ENCODE results near the gene GPC6.

Gene GPC6

DNA sequence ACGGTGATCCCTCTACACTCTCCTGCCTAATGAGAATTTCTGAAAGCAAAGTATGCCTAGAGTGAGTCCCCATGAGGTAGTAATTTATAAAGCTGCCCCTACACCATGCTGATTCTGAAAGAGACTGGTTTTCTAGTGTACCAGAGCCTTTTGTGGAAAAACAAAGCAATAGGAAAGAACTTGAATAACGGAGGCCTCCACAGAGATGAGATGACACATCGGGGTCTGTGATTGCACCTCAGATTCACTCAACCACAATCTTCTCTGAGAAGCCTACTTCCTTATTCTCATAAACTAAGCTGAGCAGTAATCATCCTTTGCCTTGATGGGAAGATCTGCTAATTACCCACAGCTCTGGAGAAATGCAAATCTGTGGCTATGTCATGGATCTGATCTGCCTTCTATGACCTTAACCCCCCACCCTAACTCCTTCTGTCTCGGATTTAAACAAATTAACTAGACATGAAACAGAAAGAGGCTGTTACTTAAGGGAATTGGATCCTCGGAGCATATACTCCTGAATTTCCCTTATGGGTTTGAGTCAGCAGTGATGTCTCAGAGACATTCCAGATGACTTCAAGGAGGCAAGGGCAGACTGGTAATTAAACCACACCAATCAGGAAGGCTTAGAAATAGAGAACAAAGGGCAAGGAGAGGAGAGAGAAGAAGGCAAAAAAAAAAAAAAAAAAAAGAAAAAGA is 1124.8 kb downstream of the GPC6 start:
- H3K9me3 ChIP-seq (ENCODE audit: control insufficient read depth in 1 of 2, low read length in 2 of 2) = no peaks in the 10 kb centered on the region
- H3K27ac ChIP-seq (ENCODE audit: low read depth, low read length) = no peak overlapping the region
- no peaks in the 10 kb centered on the region for H3K36me3 ChIP-seq (ENCODE audit: control insufficient read depth in 1 of 2, insufficient read depth in 2 of 2, low read length in 2 of 2)
- no peaks in the 10 kb centered on the region for H3K27me3 ChIP-seq (ENCODE audit: control insufficient read depth in 1 of 2, insufficient read depth in 2 of 2, low read length in 2 of 2)
- H3K4me3 ChIP-seq (ENCODE audit: low read depth in 1 of 2, low read length in 2 of 2) = no peak overlapping the region
- no peak overlapping the region for H3K9ac ChIP-seq (ENCODE audit: low read depth in 1 of 2, low read length in 2 of 2)
- H3K4me1 ChIP-seq (ENCODE audit: control insufficient read depth in 1 of 2, insufficient read depth in 2 of 2, low read length in 2 of 2) = no peaks in the 10 kb centered on the region

DNA sequence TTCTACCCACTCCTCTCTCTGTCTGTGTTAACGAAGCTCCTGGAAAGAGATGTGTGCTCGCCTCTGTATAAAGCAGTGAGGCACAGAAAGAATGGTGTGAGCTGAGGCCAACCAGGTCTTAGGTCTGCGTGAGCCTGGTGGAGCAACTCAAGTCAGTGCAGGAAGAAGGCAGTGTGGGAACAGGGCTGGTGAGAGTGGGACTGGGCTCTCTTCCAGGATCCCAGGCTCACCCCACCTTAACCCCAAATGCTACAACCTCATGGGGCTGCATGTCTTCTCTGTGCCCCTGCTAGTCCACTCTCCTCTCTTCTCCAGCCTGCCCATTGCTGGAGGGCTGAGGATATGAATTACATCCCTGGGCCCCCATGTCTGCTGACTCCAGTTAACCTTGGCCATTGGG is 1125.5 kb downstream of the GPC6 start:
- Histone ChIP-seq H3K4me3 (ENCODE audit: low read depth in 1 of 2, low read length in 2 of 2) (no peak overlapping the region), H3K9ac (ENCODE audit: low read depth in 1 of 2, low read length in 2 of 2) (no peak overlapping the region), H3K9me3 (ENCODE audit: control insufficient read depth in 1 of 2, low read length in 2 of 2) (no peaks in the 10 kb centered on the region), H3K27me3 (ENCODE audit: control insufficient read depth in 1 of 2, insufficient read depth in 2 of 2, low read length in 2 of 2) (no peaks in the 10 kb centered on the region), H3K36me3 (ENCODE audit: control insufficient read depth in 1 of 2, insufficient read depth in 2 of 2, low read length in 2 of 2) (no peaks in the 10 kb centered on the region), H3K4me1 (ENCODE audit: control insufficient read depth in 1 of 2, insufficient read depth in 2 of 2, low read length in 2 of 2) (no peaks in the 10 kb centered on the region), H3K27ac (ENCODE audit: low read depth, low read length) (no peak overlapping the region)

GRCh38 chr13:94353167-94353710 is 1126.6 kb downstream of the GPC6 start:
- Histone ChIP-seq H3K9me3 (ENCODE audit: control insufficient read depth in 1 of 2, low read length in 2 of 2) (no peaks in the 10 kb centered on the region), H3K36me3 (ENCODE audit: control insufficient read depth in 1 of 2, insufficient read depth in 2 of 2, low read length in 2 of 2) (no peaks in the 10 kb centered on the region), H3K27me3 (ENCODE audit: control insufficient read depth in 1 of 2, insufficient read depth in 2 of 2, low read length in 2 of 2) (no peaks in the 10 kb centered on the region), H3K4me1 (ENCODE audit: control insufficient read depth in 1 of 2, insufficient read depth in 2 of 2, low read length in 2 of 2) (no peaks in the 10 kb centered on the region), H3K27ac (ENCODE audit: low read depth, low read length) (no peak overlapping the region), H3K4me3 (ENCODE audit: low read depth in 1 of 2, low read length in 2 of 2) (no peak overlapping the region), H3K9ac (ENCODE audit: low read depth in 1 of 2, low read length in 2 of 2) (no peak overlapping the region)

GRCh38 chr13:94359875-94360274 is 1133.3 kb downstream of the GPC6 start:
- Histone ChIP-seq H3K9ac (ENCODE audit: low read depth in 1 of 2, low read length in 2 of 2) (no peak overlapping the region), H3K36me3 (ENCODE audit: control insufficient read depth in 1 of 2, insufficient read depth in 2 of 2, low read length in 2 of 2) (no peaks in the 10 kb centered on the region), H3K27me3 (ENCODE audit: control insufficient read depth in 1 of 2, insufficient read depth in 2 of 2, low read length in 2 of 2) (no peaks in the 10 kb centered on the region), H3K9me3 (ENCODE audit: control insufficient read depth in 1 of 2, low read length in 2 of 2) (no peaks in the 10 kb centered on the region), H3K27ac (ENCODE audit: low read depth, low read length) (no peak overlapping the region), H3K4me1 (ENCODE audit: control insufficient read depth in 1 of 2, insufficient read depth in 2 of 2, low read length in 2 of 2) (no peaks in the 10 kb centered on the region), H3K4me3 (ENCODE audit: low read depth in 1 of 2, low read length in 2 of 2) (no peak overlapping the region)

DNA sequence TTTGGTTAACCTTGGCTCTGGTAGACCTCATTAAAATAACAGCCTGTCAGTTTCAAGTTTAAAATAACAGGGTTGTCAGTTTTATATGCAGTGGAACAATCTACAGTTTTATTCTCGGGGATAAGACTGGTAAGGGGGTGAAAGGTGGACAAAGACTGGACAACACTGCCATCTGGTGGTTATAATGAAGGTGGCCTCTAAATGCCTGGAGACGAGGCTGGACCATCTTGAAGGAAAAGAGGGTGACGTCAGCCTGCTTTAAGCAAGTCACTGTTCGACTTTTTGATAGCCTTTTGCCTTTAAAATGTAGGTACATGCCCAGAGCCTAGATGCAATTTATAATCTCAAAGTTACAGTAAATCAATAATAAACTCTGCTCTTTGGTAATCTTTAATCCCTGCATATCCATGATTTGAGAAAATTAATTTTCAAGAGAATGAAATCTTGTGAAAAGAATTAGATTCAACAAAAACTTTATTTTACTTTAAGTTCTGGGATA is 1135.9 kb downstream of the GPC6 start:
- Histone ChIP-seq H3K4me1 (ENCODE audit: control insufficient read depth in 1 of 2, insufficient read depth in 2 of 2, low read length in 2 of 2) (no peaks in the 10 kb centered on the region), H3K4me3 (ENCODE audit: low read depth in 1 of 2, low read length in 2 of 2) (no peak overlapping the region), H3K9ac (ENCODE audit: low read depth in 1 of 2, low read length in 2 of 2) (no peak overlapping the region), H3K27ac (ENCODE audit: low read depth, low read length) (no peak overlapping the region), H3K36me3 (ENCODE audit: control insufficient read depth in 1 of 2, insufficient read depth in 2 of 2, low read length in 2 of 2) (no peaks in the 10 kb centered on the region), H3K27me3 (ENCODE audit: control insufficient read depth in 1 of 2, insufficient read depth in 2 of 2, low read length in 2 of 2) (no peaks in the 10 kb centered on the region), H3K9me3 (ENCODE audit: control insufficient read depth in 1 of 2, low read length in 2 of 2) (no peaks in the 10 kb centered on the region)

- Histone ChIP-seq H3K4me3 (ENCODE audit: low read depth in 1 of 2, low read length in 2 of 2) (no peak overlapping the region), H3K9me3 (ENCODE audit: control insufficient read depth in 1 of 2, low read length in 2 of 2) (no peaks in the 10 kb centered on the region), H3K36me3 (ENCODE audit: control insufficient read depth in 1 of 2, insufficient read depth in 2 of 2, low read length in 2 of 2) (no peaks in the 10 kb centered on the region), H3K4me1 (ENCODE audit: control insufficient read depth in 1 of 2, insufficient read depth in 2 of 2, low read length in 2 of 2) (no peaks in the 10 kb centered on the region), H3K27ac (ENCODE audit: low read depth, low read length) (no peak overlapping the region), H3K9ac (ENCODE audit: low read depth in 1 of 2, low read length in 2 of 2) (no peak overlapping the region), H3K27me3 (ENCODE audit: control insufficient read depth in 1 of 2, insufficient read depth in 2 of 2, low read length in 2 of 2) (no peaks in the 10 kb centered on the region)
These were observed 1140.1 kb downstream of the GPC6 start for GRCh38 chr13:94366677-94367076.

- Histone ChIP-seq H3K4me3 (ENCODE audit: low read depth in 1 of 2, low read length in 2 of 2) (no peak overlapping the region), H3K9ac (ENCODE audit: low read depth in 1 of 2, low read length in 2 of 2) (no peak overlapping the region), H3K4me1 (ENCODE audit: control insufficient read depth in 1 of 2, insufficient read depth in 2 of 2, low read length in 2 of 2) (no peaks in the 10 kb centered on the region), H3K27ac (ENCODE audit: low read depth, low read length) (no peak overlapping the region), H3K9me3 (ENCODE audit: control insufficient read depth in 1 of 2, low read length in 2 of 2) (no peaks in the 10 kb centered on the region), H3K27me3 (ENCODE audit: control insufficient read depth in 1 of 2, insufficient read depth in 2 of 2, low read length in 2 of 2) (no peaks in the 10 kb centered on the region), H3K36me3 (ENCODE audit: control insufficient read depth in 1 of 2, insufficient read depth in 2 of 2, low read length in 2 of 2) (no peaks in the 10 kb centered on the region)
These were observed 1143.4 kb downstream of the GPC6 start for GRCh38 chr13:94369972-94370436.

GRCh38 chr13:94371855-94372254 is 1145.2 kb downstream of the GPC6 start:
- H3K4me1 ChIP-seq (ENCODE audit: control insufficient read depth in 1 of 2, insufficient read depth in 2 of 2, low read length in 2 of 2) = no peaks in the 10 kb centered on the region
- H3K4me3 ChIP-seq (ENCODE audit: low read depth in 1 of 2, low read length in 2 of 2) = no peak overlapping the region
- H3K36me3 ChIP-seq (ENCODE audit: control insufficient read depth in 1 of 2, insufficient read depth in 2 of 2, low read length in 2 of 2) = no peaks in the 10 kb centered on the region
- H3K27ac ChIP-seq (ENCODE audit: low read depth, low read length) = no peak overlapping the region
- no peaks in the 10 kb centered on the region for H3K27me3 ChIP-seq (ENCODE audit: control insufficient read depth in 1 of 2, insufficient read depth in 2 of 2, low read length in 2 of 2)
- H3K9me3 ChIP-seq (ENCODE audit: control insufficient read depth in 1 of 2, low read length in 2 of 2) = no peaks in the 10 kb centered on the region
- H3K9ac ChIP-seq (ENCODE audit: low read depth in 1 of 2, low read length in 2 of 2) = no peak overlapping the region

- Histone ChIP-seq H3K9me3 (ENCODE audit: control insufficient read depth in 1 of 2, low read length in 2 of 2) (no peaks in the 10 kb centered on the region), H3K4me3 (ENCODE audit: low read depth in 1 of 2, low read length in 2 of 2) (no peak overlapping the region), H3K36me3 (ENCODE audit: control insufficient read depth in 1 of 2, insufficient read depth in 2 of 2, low read length in 2 of 2) (no peaks in the 10 kb centered on the region), H3K27ac (ENCODE audit: low read depth, low read length) (no peak overlapping the region), H3K27me3 (ENCODE audit: control insufficient read depth in 1 of 2, insufficient read depth in 2 of 2, low read length in 2 of 2) (no peaks in the 10 kb centered on the region), H3K4me1 (ENCODE audit: control insufficient read depth in 1 of 2, insufficient read depth in 2 of 2, low read length in 2 of 2) (no peaks in the 10 kb centered on the region), H3K9ac (ENCODE audit: low read depth in 1 of 2, low read length in 2 of 2) (no peak overlapping the region)
These were observed 1155.9 kb downstream of the GPC6 start for GRCh38 chr13:94382517-94382916.

DNA sequence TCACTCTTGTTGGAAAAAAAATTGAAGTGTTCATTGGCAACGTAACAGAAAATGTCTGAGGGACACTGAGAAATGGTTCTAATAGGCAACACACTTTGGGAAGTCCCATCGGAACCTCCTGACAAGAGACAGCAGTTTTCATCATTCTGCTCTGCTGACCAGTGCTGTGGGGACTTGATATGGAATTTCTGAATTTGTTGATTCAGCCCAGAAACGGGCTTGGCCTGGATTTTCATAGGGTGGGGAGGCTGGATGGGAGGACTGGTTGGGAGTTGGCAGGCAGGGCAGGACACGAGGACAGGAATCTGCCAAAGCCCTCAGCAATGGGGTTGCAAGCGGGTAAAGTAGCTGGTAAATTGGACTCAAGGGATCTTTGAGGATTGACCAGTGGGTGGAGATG is 1156.4 kb downstream of the GPC6 start:
- no peaks in the 10 kb centered on the region for H3K9me3 ChIP-seq (ENCODE audit: control insufficient read depth in 1 of 2, low read length in 2 of 2)
- H3K36me3 ChIP-seq (ENCODE audit: control insufficient read depth in 1 of 2, insufficient read depth in 2 of 2, low read length in 2 of 2) = no peaks in the 10 kb centered on the region
- no peak overlapping the region for H3K4me3 ChIP-seq (ENCODE audit: low read depth in 1 of 2, low read length in 2 of 2)
- H3K9ac ChIP-seq (ENCODE audit: low read depth in 1 of 2, low read length in 2 of 2) = no peak overlapping the region
- H3K27ac ChIP-seq (ENCODE audit: low read depth, low read length) = no peak overlapping the region
- no peaks in the 10 kb centered on the region for H3K27me3 ChIP-seq (ENCODE audit: control insufficient read depth in 1 of 2, insufficient read depth in 2 of 2, low read length in 2 of 2)
- no peaks in the 10 kb centered on the region for H3K4me1 ChIP-seq (ENCODE audit: control insufficient read depth in 1 of 2, insufficient read depth in 2 of 2, low read length in 2 of 2)

All from duodenal mucosa (tissue), 2 donors.